Stimulated activated CD4-positive, alpha-beta T cell treated with anti-CD3 and anti-CD28 coated beads, Interleukin-4, amount 100 ng/mL, for 24 hours (primary cell): ENCODE results near the gene RPS6KA5.
"Not testable (repeated sequence)": the region's sequence is repeated elsewhere in the genome, so short reads cannot be mapped to it uniquely, and the experiment has no call there.

Source experiments
- DNase-seq: peaks from one replicate; pipeline ENCODE4 v3.0.0-alpha.2; 2020

The RPS6KA5 gene

GRCh38 chr14:90980636-90981035, 79.8 kb downstream of the RPS6KA5 start:
- DNase-seq = not testable (repeated sequence)

- no peak for DNase-seq
Measured at GRCh38 chr14:90979515-90979914, 80.9 kb downstream of the RPS6KA5 start.

- DNase-seq = no peak
Measured at GRCh38 chr14:90976101-90976500, 84.3 kb downstream of the RPS6KA5 start.

- no peak for DNase-seq
Measured at GRCh38 chr14:90971687-90972086, 88.8 kb downstream of the RPS6KA5 start.

- DNase-seq = no peak
Measured at GRCh38 chr14:90970167-90970600, 90.3 kb downstream of the RPS6KA5 start.

- peak; percentile 11 for DNase-seq
Measured at GRCh38 chr14:90969531-90970166, 90.8 kb downstream of the RPS6KA5 start.

- no peak for DNase-seq
Measured at GRCh38 chr14:90968025-90968424, 92.4 kb downstream of the RPS6KA5 start.

- no peak for DNase-seq
Measured at GRCh38 chr14:90966493-90966892, 93.9 kb downstream of the RPS6KA5 start.

GRCh38 chr14:90965765-90966164, 94.7 kb downstream of the RPS6KA5 start:
- DNase-seq = no peak

GRCh38 chr14:90963343-90963742, 97.1 kb downstream of the RPS6KA5 start:
- DNase-seq = no peak

GRCh38 chr14:90962505-90963109, 97.8 kb downstream of the RPS6KA5 start:
- no peak for DNase-seq

- DNase-seq = no peak
Measured at GRCh38 chr14:90960818-90961217, 99.6 kb downstream of the RPS6KA5 start.

GRCh38 chr14:90959344-90959743, 101.1 kb downstream of the RPS6KA5 start:
- peak; percentile 11 for DNase-seq

GRCh38 chr14:90956273-90956672, 104.2 kb downstream of the RPS6KA5 start:
- no peak for DNase-seq

GRCh38 chr14:90953643-90954042, 106.8 kb downstream of the RPS6KA5 start:
- DNase-seq = not testable (repeated sequence)

GRCh38 chr14:90943367-90943766, 117.1 kb downstream of the RPS6KA5 start:
- no peak for DNase-seq

- no peak for DNase-seq
Measured at GRCh38 chr14:90942511-90942910, 117.9 kb downstream of the RPS6KA5 start.

GRCh38 chr14:90941706-90942105, 118.7 kb downstream of the RPS6KA5 start:
- DNase-seq = no peak

GRCh38 chr14:90940318-90940962, 120.0 kb downstream of the RPS6KA5 start:
- DNase-seq = no peak

- DNase-seq = not testable (repeated sequence)
Measured at GRCh38 chr14:90939252-90939795, 121.1 kb downstream of the RPS6KA5 start.

GRCh38 chr14:90938615-90939014, 121.8 kb downstream of the RPS6KA5 start:
- no peak for DNase-seq

- DNase-seq = no peak
Measured at GRCh38 chr14:90936757-90937440, 123.5 kb downstream of the RPS6KA5 start.

- DNase-seq = no peak
Measured at GRCh38 chr14:90924621-90925340, 135.7 kb downstream of the RPS6KA5 start.
